Renal cortex interstitium (tissue), 15 donors: Measurements from ENCODE around the gene FGF6. TPM values are rescaled to one million over a fixed set of nuclear protein-coding genes. Genes with fewer than 3 reads are reported as not detected.
A peak's percentile ranks its signal among the peaks of the same experiment; 100 is the strongest.
"Not testable (repeated sequence)": the region's sequence is repeated elsewhere in the genome, so short reads cannot be mapped to it uniquely, and the experiment has no call there.

Source experiments
- DNase-seq, 11 donors: peaks; one replicate each; pipeline ENCODE4 v3.0.0-alpha.2; 2013; ENCODE audit warnings: low read depth in 9 of 11, low spot score in 4 of 11; ENCODE audit errors: extremely low read depth in 1 of 11
- long read RNA-seq, 16 experiments: transcript quantifications; one replicate each; lab custom pipeline, GENCODE V29; 2026
- polyA plus RNA-seq, 3 donors: library from polyadenylated mRNA; unstranded; fragments of 120-200 nt; gene quantifications; one replicate each; pipeline ENCODE4 v1.2.1, GENCODE V29; 2013; ENCODE audit not compliant: insufficient read length in 3 of 3

FGF6 gene, protein sequence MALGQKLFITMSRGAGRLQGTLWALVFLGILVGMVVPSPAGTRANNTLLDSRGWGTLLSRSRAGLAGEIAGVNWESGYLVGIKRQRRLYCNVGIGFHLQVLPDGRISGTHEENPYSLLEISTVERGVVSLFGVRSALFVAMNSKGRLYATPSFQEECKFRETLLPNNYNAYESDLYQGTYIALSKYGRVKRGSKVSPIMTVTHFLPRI
- polyA plus RNA-seq = not detected
- long read RNA-seq, donor 1 = 0 reads
- long read RNA-seq, donor 2 = 0 reads
- long read RNA-seq, donor 3 = 0 reads
- long read RNA-seq, donor 4 = 0 reads
- long read RNA-seq, donor 5 = 0 reads
- long read RNA-seq, donor 6 = 0 reads
- long read RNA-seq, donor 7 = 0 reads
- long read RNA-seq, donor 8 = 0 reads
- long read RNA-seq, donor 9 = 0 reads
- long read RNA-seq, donor 10 = 0 reads
- long read RNA-seq, donor 11 = 0 reads
- long read RNA-seq, donor 12 = 0 reads
- long read RNA-seq, donor 13 = 0 reads
- long read RNA-seq, donor 14 = 0 reads
- long read RNA-seq, donor 15 = 0 reads
- long read RNA-seq, donor 16 = 0 reads

DNA sequence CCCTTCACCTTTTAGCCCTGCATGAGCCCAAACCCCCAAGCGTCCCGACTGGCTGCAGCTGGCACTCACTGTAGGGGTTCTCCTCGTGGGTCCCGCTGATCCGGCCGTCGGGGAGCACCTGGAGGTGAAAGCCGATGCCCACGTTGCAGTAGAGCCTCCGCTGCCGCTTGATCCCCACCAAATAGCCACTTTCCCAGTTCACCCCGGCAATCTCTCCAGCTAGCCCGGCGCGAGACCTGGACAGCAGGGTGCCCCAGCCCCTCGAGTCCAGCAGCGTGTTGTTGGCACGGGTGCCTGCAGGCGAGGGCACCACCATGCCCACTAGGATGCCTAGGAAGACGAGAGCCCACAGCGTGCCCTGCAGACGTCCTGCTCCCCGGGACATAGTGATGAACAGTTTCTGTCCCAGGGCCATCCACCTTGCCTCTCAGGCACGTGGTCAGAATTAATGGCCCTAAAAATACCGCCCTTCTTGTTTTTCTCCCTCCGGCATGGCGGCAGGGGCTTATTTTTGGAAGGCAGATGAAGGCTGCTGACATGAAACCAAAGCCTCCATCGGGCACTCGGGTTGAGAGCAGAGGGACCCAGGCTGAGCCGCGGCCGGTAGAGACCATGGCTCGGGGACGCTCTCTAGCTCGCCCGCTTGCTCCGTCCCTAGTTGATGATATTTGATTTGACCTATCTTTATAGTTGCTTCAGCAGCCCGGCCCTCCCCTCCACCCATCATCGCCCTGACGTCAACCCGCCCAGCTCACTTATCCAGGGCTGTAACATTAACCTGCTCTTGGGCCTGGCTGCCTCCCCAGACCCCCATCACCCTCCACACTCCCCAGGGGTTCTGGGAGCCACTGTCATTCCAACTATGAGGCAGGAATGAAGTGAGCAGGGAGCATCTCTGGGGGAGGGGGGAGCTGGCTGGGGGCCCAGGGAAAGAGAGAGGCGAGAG lies at the start of gene FGF6:
Gene FGF6, minus strand, starts transcription at position 660 of the 946 bp plus-strand sequence. Its CDS starts 245 bp downstream, at position 415.
- peak in 1 of 11 donors; percentile 8 for DNase-seq

DNA sequence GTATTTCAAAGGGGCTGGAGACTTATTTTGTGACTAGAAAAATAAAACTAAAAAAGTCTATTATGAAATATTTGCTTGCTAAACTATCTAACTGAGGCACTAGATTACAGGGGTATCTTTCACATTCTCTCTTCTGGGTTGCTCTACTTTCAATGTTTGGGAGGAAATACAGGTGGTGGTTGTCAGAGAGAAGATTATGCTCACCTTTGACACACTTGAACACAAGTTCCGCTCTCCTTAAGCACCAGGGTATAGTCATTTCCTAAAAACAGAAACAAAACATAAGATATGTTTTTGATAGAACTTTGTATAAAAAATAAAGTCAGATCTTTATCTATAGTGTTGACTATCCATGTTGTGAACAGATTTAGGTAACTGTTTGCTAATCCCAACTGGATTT lies 45.4 kb upstream of the FGF6 start:
- no peak for DNase-seq

DNA sequence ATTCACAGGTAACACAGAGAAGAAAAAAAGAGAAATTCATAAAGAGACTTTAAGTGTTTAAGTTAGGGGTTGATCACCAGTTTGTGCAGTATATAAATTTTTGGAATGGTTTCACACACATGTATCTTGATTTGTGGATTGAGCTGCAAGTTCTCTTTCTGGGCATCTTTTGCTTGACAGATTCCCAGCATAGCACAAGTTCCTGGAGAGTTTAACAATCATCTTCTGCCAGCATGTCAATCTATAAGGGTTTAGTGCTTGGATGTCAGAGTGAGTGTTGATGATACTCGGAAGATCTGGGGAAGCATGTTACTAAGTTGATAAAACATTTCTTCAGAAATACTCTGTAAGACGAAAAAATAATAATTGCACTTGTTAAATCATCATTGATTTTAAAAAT lies 43.9 kb upstream of the FGF6 start:
- no peak for DNase-seq

DNA sequence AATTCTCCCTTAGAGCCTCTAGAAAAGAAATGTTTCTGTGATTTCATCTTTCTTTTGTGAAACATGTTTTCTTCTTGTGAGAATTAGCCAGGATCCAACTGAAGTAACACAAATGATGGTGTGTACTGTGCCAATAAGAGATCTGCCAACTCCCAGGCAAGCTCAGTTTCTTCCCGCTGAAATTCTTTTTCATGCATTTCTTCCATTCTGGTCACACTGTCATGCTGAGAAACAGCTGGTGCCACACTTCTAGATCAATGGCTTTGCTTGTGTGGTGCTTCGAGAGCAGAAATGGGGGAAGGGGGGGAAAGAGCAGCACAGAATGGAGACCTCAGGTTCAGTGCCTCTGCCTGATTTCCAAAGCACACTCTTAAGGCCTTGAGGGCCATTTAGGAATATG lies 41.4 kb upstream of the FGF6 start:
- DNase-seq = no peak

DNA sequence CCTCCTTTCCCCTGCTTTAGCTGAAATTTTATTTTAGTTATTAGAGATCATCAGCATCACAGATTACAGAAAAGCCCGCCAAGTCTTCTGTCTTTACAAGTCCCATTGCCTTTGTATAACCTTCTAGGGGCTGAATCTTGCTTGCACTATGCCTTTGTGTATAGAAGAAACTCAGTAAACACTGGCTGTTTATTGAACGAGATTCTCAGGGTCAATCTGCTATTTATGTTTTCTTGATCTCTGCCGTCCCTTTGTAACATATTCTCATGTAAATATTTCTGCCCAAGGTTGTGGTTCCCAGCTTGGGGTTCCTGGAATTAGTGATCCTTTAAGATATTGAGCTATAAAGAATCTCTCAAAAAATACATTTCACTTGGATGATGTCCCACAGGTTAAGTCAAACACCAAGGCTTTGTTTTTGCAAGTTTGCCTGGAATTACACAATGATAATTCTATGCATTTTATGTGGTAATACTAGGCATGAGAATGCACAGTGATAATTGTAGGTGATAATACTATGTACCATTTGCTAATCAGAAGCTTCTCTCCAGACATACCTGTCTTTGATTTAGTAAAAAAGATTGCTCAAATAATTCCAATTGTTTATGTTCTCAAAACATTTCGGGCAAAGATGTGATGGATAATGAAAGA lies 40.6 kb upstream of the FGF6 start:
- DNase-seq = no peak

DNA sequence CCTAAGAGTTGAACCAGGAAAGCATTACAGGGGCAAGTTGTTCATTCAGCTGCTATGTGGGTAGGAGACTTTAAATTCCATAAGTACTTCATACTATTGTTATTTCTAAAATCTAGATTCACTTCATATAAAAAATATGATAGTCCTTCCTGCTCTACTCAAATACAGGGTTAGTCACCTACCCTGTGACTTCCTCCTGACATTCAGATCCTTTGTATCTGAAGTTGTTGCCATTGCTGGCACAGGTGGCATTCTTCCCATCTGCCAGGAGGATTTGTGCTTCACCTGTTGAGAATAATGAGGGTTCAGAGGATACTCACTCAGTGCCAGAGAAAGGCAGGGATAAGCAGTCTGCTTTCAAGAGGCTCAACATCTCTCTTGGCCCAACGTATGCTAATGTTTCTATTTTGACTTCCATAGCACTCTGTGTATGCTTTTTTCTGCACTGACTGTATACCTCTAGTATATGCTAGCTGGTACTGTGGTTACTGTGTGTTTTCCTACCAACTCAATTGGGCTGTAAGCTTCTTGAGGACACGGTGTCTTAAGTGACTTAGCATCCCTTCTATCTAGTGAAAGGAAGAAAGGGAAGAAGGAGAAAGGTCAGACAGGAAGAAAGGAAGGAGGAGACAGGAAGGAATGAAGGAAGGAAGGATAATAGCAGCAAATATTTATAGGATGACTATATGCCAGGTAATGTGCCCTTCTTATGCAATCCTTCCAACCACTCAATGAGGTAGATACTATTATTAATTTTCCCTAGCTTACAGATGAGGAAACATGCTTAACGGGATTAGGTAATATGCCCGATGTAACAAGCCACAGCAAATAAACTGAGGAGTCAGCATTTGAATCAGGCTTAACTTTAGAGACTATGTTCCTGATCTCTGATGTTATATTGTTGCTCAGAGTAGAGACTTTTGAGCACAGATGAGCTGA lies 38.5 kb upstream of the FGF6 start:
- DNase-seq = no peak

DNA sequence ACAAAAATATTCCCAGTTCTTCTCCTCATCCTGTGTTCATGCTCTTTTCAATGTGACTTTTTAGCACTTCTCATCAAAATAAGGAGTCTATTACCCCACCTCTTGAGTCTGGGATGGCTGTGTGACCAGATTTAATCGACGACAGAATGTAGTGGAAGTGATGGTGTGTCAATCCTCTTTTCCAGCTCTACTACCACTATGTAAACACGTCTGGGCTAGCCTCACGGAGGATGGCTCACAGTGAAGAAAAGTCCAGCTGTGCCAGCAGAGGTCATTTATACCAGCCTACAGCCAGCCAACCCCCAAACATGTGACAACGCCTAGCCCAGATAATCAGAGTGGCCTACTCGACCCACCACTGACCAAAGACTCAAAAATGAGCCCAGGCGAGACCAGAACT lies 37.3 kb upstream of the FGF6 start:
- DNase-seq = no peak

DNA sequence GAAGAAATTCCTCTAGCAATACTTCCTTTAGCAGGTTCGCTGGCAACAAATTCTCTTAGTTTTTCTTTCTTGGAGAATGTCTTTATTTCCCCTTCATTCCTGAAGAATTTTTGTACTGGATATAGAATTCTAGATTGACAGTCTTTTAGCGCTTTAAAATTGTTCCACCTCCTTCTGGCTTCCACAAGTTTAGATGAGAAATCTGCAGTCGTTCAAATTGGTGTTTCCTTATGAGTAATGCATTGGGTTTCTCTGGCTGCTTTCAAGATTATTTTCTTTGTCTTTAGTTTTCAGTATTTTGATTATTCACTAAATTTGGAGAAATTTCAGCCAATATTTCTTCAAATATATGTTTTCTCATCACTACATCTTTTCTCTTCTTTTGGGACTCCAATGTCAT lies 33.3 kb upstream of the FGF6 start:
- DNase-seq = no peak

DNA sequence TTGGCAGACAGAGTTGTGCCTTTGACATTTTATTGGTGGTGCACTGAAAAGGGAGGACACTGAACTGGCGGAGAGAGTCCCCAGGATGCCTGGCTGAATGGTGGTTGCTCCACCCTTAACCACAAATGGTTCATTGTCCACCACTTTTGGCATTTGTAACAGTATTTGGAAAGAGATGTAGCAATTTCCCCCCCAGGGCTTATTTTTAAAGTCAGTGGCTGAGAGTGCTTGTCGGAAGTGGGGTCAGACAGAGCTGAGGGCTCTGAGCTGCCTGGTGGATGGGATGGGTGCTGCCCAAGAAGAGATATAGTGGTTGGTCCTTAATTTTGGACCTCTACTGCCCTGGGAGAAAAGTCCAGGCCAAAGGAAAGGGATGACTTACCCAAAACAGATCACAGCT lies 31.5 kb upstream of the FGF6 start:
- DNase-seq = no peak

DNA sequence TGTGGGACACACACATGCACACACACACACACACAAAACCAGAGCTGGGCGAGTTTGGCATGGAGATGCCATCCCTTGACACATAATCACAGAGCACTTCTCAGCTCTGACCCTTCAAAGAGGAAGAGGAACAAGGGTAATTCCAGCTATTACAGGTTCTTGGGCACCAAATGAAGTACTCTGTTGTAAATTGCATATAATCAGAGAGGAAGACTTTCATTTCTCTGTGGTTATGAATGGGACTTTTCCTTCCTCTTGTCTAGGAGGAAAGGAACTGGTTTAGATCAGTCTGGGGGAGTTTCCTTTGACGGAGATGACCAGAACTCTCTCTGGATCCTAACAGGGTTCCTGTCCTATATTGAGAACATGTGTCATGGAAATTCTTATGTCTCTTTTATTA lies 26.4 kb upstream of the FGF6 start:
- DNase-seq = no peak

DNA sequence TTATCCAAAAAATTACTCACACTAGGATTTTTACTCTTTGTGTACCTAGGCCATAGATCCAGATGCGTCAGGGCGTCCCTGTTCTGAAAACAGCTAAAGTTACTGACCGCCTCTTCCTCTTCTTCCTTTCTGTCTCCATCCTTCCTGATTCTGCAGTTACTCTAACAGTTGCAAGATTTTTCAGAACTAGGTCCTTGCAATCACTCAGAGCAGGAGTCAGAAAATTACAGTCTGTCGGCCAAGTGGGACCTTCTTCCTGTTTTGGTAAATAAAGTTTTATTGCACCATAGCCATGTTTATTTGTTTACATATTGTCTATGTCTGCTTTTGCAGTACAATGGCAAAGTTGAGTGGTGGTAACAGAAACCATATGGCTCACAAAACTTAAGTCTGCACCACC lies 25.6 kb upstream of the FGF6 start:
- DNase-seq = no peak

DNA sequence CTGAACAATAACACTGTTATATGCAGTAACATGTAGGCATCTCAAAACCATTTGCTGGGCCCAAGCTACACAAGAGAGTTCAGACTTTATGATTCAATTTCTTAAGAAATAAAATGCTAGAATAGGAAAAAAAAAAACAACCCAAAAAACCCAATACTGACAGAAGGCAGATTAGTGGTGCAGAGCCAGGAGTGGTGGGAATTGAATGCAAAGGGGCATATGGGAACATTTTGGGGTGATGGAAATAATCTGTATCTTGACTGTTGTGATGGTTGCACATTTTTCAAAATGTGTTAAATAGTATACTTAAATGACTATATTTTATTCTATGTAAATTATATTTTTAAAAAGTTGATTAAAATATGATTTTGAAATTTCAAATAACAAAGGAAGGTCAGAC lies 23.4 kb upstream of the FGF6 start:
- no peak for DNase-seq

DNA sequence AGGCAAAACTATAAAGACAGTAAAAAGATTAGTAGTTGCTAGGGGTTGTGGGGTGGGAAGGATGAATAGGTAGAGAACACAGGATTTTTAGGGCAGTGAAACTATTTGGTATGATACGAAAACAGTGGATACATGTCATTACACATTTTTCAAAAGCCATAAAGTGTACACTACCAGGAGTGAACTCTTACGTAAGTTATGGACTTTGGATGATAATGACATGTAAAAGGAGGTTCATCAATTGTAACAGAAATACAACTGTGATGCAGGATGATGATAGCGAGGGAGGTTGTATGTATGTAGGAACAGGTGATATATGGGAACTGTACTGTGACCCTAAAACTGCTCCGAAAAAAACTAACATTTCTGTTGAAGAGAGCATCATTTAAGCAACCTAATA lies 15.1 kb upstream of the FGF6 start:
- DNase-seq = no peak

DNA sequence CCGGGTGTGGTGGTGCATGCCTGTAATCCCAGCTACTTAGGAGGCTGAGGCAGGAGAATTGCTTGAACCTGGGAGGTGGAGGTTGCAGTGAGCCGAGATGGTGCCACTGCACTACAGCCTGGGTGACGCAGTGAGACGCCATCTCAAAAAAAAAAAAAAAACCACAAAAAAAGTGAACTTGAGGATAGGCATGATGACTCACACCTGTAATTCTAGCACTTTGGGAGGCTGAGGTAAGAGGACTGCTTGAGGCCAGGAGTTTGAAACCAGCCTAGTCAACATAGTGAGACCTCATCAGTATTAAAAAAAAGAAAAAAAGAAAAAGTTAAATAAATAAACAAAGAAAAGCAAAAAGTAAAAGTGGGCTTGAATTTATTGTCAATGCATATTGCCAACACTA lies 10.2 kb upstream of the FGF6 start:
- DNase-seq = not testable (repeated sequence)

DNA sequence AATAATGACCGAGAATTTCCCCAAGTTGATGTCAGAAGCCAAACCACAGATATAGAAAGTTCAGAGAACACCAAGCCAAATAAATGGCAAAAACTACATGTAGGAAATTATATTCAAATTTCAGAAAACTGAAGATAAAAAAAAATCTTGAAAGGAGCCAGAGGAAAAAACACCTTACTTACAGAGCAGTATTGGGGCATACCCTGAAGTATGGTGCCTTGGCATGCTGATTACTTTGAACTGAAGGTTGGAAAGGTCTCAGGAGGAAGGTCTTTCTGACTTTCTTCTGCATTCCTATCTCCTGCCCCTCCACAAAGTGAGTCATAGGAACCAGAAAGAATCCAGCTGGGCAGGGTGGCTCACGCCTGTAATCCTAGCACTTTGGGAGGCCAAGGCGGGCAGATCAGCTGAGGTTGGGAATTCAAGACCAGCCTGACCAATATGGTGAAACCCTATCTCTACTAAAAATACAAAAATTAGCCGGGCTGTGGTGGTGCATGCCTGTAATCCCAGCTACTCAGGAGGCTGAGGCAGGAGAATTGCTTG lies 8.8 kb upstream of the FGF6 start:
- no peak for DNase-seq

DNA sequence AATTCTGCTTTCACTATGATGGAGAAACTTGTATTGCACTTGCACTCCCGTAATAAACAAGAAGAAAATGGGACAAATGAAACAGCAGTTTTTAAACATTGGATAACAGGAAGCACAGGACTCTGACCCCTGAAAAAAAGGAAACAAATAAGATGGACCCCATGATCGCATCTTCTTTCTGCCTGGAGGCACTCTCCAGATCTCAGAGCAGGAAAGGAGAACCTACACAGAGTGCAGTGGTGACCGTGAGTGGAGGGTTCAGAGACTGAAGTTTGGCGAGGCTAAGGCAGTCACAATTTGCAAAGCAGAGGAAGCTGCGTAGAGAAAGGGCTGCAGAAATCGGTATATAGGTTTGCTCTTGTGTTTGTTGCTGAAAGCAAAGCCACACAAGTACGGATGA lies 6.1 kb upstream of the FGF6 start:
- DNase-seq = no peak

DNA sequence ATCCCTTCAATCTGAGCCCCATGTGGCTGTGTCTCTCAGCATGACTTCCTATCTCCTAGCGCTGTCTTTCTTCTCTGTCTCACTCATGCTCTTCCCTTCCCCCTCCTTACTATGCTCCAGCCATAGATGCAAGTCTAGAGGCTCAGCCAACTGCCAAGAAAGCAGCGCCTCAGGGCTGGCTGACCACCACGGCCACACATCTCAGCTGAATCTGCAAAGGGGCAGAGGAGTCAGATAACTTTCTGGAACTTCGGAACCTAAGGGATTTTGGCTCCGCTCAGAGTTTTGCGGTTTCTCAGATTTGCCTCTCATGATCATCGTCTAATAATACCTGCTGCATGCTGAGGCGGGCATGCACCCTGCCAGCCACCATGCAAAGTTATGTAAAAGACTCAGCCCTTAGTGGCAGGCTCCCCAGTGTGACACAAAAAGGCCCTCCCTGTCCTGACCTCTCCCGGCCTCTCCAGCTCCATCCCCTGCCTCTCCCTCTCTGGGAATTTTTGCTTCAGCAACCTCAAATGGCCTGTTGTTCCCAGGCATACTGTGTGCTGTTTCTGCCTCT lies 5.0 kb upstream of the FGF6 start:
- DNase-seq = no peak

DNA sequence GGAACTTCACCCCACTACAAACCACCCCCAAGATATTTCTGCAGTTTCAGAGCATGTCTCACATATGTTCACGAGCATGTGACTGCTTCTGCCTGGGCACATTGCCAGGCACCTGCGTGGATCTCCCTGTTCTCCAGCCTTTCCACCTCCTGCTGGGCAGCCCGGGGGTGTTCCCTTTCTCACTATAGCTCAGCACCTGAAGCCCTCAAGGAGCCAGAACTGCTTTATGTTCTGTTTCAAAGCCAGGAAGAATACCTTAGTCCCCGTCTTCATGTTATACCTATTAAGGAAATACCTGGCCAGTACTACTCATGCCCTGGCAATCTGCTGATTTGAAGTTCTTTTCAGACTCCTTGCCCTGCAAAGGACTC lies 4.2 kb upstream of the FGF6 start:
- DNase-seq = no peak
